Type B pancreatic cell (in vitro differentiated cells): ENCODE data around the gene MOGAT3. TPM values are rescaled to one million over a fixed set of nuclear protein-coding genes. Genes with fewer than 3 reads are reported as not detected.

ENCODE experiments used
- DNase-seq: peaks from one replicate; pipeline ENCODE4 v3.0.0; 2021; ENCODE audit warnings: mixed read lengths; ENCODE audit not compliant: unreplicated experiment; ENCODE audit errors: extremely low spot score
- H3K27ac Mint-ChIP-seq: 2 replicates; pipeline ENCODE4 v1.8.0; 2021; ENCODE audit warnings: mild to moderate bottlenecking, mixed read lengths
- H3K27me3 Mint-ChIP-seq: 2 replicates; pipeline ENCODE4 v1.8.0; 2021; ENCODE audit warnings: mixed read lengths
- H3K36me3 Mint-ChIP-seq: 2 replicates; pipeline ENCODE4 v1.8.0; 2021; ENCODE audit warnings: mixed read lengths
- H3K4me1 Mint-ChIP-seq: one replicate; pipeline ENCODE4 v1.8.0; 2021; ENCODE audit warnings: mixed read lengths; ENCODE audit not compliant: unreplicated experiment
- H3K4me3 Mint-ChIP-seq: 2 replicates; pipeline ENCODE4 v1.8.0; 2021; ENCODE audit warnings: mild to moderate bottlenecking, mixed read lengths
- H3K9me3 Mint-ChIP-seq: 2 replicates; pipeline ENCODE4 v1.8.0; 2021; ENCODE audit warnings: mixed read lengths
- total RNA-seq: library from RNA; stranded (reverse); gene quantifications from 2 replicates; pipeline ENCODE4 v1.2.1, GENCODE V29; 2021; ENCODE audit warnings: low replicate concordance
- TF ChIP-seq, protein P1 (sequence below): fragments of 200-600 bp; sonication (generic); conservative IDR thresholded peaks from 2 replicates; pipeline ENCODE4 v1.5.0; 2021; ENCODE audit warnings: antibody characterized with exemption, mild to moderate bottlenecking

Gene MOGAT3
- total RNA-seq, 1 donor from 2014 or later, result 0.94 TPM

DNA sequence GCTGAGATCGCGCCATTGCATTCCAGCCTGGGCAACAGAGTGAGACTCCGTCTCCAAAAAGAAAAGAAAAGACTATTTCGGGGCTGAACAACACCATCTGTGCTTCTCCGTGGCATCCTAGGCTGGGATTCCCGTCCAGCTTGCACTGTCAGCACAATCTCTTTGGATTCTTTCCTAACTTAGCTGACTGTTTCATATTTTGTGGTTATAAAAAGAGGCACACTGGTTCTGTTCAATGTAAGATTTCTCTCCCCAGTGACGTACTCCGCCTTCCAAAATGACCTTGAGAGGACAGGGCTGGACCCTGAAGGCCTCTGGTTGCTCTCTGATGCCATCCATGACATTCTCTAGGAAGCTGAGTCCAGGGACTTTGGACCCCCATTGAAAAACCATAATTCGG is 25.9 kb upstream of the MOGAT3 start:
- Mint-ChIP-seq H3K9me3 (no peaks in the 10 kb centered on the region), H3K4me1 (peaks cover 7% of the 10 kb centered on the region), H3K36me3 (peaks cover 6% of the 10 kb centered on the region), H3K4me3 (no peak overlapping the region), H3K27me3 (no peaks in the 10 kb centered on the region), H3K27ac (no peak overlapping the region)
- TF ChIP-seq, protein P1, sequence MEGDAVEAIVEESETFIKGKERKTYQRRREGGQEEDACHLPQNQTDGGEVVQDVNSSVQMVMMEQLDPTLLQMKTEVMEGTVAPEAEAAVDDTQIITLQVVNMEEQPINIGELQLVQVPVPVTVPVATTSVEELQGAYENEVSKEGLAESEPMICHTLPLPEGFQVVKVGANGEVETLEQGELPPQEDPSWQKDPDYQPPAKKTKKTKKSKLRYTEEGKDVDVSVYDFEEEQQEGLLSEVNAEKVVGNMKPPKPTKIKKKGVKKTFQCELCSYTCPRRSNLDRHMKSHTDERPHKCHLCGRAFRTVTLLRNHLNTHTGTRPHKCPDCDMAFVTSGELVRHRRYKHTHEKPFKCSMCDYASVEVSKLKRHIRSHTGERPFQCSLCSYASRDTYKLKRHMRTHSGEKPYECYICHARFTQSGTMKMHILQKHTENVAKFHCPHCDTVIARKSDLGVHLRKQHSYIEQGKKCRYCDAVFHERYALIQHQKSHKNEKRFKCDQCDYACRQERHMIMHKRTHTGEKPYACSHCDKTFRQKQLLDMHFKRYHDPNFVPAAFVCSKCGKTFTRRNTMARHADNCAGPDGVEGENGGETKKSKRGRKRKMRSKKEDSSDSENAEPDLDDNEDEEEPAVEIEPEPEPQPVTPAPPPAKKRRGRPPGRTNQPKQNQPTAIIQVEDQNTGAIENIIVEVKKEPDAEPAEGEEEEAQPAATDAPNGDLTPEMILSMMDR, result no peak
- no peak for DNase-seq

DNA sequence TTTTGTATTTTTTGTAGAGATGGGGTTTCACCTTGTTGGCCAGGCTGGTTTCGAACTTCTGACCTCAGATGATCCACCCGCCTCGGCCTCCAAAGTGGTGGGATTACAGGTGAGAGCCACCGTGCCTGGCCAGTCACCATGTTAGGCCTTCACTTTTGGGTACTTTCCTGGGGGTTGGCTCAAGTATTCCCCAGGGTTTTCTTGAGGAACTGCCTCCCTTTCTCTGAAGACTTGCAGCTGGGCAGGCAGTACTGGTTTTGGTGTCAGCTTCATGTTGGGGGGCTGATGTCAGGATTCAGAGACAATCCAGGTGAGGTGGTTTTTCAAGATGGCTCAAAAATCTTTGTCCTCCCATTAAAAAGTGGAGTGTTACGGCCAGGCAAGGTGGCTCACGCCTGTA is 24.8 kb upstream of the MOGAT3 start:
- no peaks in the 10 kb centered on the region for H3K27me3 Mint-ChIP-seq
- H3K36me3 Mint-ChIP-seq, result peaks cover 6% of the 10 kb centered on the region
- no peak for DNase-seq
- H3K4me3 Mint-ChIP-seq, result no peak overlapping the region
- no peak overlapping the region for H3K27ac Mint-ChIP-seq
- no peaks in the 10 kb centered on the region for H3K9me3 Mint-ChIP-seq
- H3K4me1 Mint-ChIP-seq, result peaks cover 2% of the 10 kb centered on the region
- TF ChIP-seq, protein P1, result no peak

DNA sequence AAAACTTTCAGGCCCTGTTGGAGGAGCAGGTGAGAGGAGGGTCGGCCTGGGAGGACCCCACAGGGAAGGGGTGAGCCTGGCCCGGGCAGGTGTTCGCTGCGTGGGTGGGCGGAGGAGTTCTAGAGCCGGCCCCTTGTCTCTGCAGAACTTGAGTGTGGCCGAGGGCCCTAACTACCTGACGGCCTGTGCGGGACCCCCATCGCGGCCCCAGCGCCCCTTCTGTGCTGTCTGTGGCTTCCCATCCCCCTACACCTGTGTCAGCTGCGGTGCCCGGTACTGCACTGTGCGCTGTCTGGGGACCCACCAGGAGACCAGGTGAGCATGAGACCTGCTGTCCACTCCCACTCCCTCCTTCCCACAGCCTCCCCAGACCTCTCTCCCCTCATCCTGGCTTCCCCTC is 22.7 kb upstream of the MOGAT3 start:
- Mint-ChIP-seq H3K36me3 (peaks cover 6% of the 10 kb centered on the region), H3K4me1 (peaks cover 9% of the 10 kb centered on the region), H3K27ac (no peak overlapping the region), H3K27me3 (no peaks in the 10 kb centered on the region), H3K9me3 (no peaks in the 10 kb centered on the region), H3K4me3 (no peak overlapping the region)
- peak; percentile 65 for DNase-seq
- TF ChIP-seq, protein P1, result no peak

DNA sequence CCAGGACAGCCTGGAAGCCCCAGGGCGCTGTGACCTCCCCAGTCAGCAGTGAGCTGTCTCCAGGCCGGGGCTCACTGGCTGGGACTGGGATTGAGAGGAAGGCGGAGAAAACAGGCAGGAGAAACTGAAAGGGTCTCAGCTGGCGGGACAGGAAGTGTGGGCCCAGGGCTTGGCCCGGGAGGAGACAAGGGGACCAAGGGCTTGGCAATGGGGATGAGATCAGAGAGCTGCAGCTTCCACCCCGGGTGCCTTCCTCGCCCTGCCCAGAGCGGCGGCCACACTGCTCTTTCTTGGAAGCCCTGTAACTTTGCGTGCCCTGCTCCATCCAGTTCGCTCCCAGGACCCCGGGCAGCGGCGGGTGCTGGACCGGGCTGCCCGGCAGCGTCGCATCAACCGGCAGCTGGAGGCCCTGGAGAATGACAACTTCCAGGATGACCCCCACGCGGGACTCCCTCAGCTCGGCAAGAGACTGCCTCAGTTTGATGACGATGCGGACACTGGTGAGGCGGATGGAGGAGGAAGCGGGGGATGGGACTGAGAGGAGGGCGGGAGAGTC is 21.5 kb upstream of the MOGAT3 start:
- TF ChIP-seq, protein P1, result no peak
- Mint-ChIP-seq H3K9me3 (no peaks in the 10 kb centered on the region), H3K27ac (no peak overlapping the region), H3K4me1 (peaks cover 10% of the 10 kb centered on the region), H3K36me3 (peaks cover 6% of the 10 kb centered on the region), H3K4me3 (no peak overlapping the region), H3K27me3 (no peaks in the 10 kb centered on the region)
- DNase-seq, result no peak

DNA sequence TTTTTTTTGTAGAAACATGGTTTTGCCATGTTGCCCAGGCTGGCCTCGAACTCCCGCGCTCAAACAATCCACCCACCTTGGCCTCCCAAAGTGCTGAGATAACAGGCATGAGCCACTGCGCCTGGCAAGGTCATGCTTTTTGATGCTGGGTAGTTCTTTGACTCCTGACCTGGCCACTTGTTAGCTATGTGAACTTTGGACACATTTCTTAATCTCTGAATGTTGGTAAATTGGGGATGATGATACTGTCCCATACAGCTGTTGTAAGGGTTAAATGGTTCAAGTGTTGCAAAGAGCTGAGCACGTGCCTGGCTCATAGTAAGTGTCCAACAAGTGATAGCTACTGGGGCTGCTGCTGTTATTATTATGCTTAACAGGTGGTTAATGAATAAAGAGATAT is 19.5 kb upstream of the MOGAT3 start:
- DNase-seq, result no peak
- H3K27ac Mint-ChIP-seq, result no peak overlapping the region
- H3K9me3 Mint-ChIP-seq, result no peaks in the 10 kb centered on the region
- no peaks in the 10 kb centered on the region for H3K27me3 Mint-ChIP-seq
- peaks cover 6% of the 10 kb centered on the region for H3K36me3 Mint-ChIP-seq
- peaks cover 19% of the 10 kb centered on the region for H3K4me1 Mint-ChIP-seq
- H3K4me3 Mint-ChIP-seq, result peak overlapping the region; percentile 72
- TF ChIP-seq, protein P1, result no peak
